Astrocyte (in vitro differentiated cells and primary cell): Measurements from ENCODE around the gene JAZF1. TPM values are rescaled to one million over a fixed set of nuclear protein-coding genes. Genes with fewer than 3 reads are reported as not detected.

Source experiments
- DNase-seq: peaks from one replicate; pipeline ENCODE4 v3.0.0-alpha.2; 2010; ENCODE audit warnings: low read depth
- FAIRE-seq: peaks from 2 replicates; lab custom pipeline; 2011; peaks lifted over from hg19 to GRCh38; lab: Jason Lieb, UNC
- H2AFZ ChIP-seq: 2 replicates; pipeline ENCODE4 v1.6.0; 2012; ENCODE audit warnings: low read depth, low read length, inconsistent platforms
- H3K27ac ChIP-seq: 2 replicates; pipeline ENCODE4 v1.5.1; 2011; ENCODE audit warnings: low read depth, low read length, inconsistent platforms
- H3K27me3 ChIP-seq: 2 replicates; pipeline ENCODE4 v1.6.0; 2011; ENCODE audit warnings: low read length, inconsistent platforms; ENCODE audit not compliant: insufficient read depth
- H3K36me3 ChIP-seq: 2 replicates; pipeline ENCODE4 v1.5.1; 2011; ENCODE audit warnings: low read length, inconsistent platforms; ENCODE audit not compliant: insufficient read depth
- H3K4me1 ChIP-seq: 2 replicates; pipeline ENCODE4 v1.5.1; 2011; ENCODE audit warnings: low read length, inconsistent platforms; ENCODE audit not compliant: insufficient read depth
- H3K4me2 ChIP-seq: 2 replicates; pipeline ENCODE4 v1.6.0; 2012; ENCODE audit warnings: low read length, inconsistent platforms
- H3K4me3 ChIP-seq: 2 replicates; pipeline ENCODE4 v1.5.1; 2011; ENCODE audit warnings: low read depth, mild to moderate bottlenecking, low read length, inconsistent platforms; ENCODE audit not compliant: insufficient read depth
- H3K79me2 ChIP-seq: 2 replicates; pipeline ENCODE4 v1.6.0; 2012; ENCODE audit warnings: mild to moderate bottlenecking, low read length, inconsistent platforms; ENCODE audit not compliant: insufficient read depth
- H3K9ac ChIP-seq: 2 replicates; pipeline ENCODE4 v1.6.0; 2012; ENCODE audit warnings: mild to moderate bottlenecking, low read length, inconsistent platforms
- H3K9me3 ChIP-seq: 2 replicates; pipeline ENCODE4 v1.5.1; 2012; ENCODE audit warnings: low read depth, mild to moderate bottlenecking, low read length, inconsistent platforms; ENCODE audit not compliant: insufficient read depth
- H4K20me1 ChIP-seq: 2 replicates; pipeline ENCODE4 v1.6.0; 2012; ENCODE audit warnings: low read length, inconsistent platforms; ENCODE audit not compliant: insufficient read depth
- H3K27ac Mint-ChIP-seq: one replicate; pipeline ENCODE4 v1.8.0; 2021; ENCODE audit warnings: mild to moderate bottlenecking, mixed read lengths; ENCODE audit not compliant: unreplicated experiment
- H3K27me3 Mint-ChIP-seq: one replicate; pipeline ENCODE4 v1.8.0; 2021; ENCODE audit warnings: low read depth, mixed read lengths; ENCODE audit not compliant: unreplicated experiment
- H3K36me3 Mint-ChIP-seq: one replicate; pipeline ENCODE4 v1.8.0; 2021; ENCODE audit warnings: low read depth, mixed read lengths; ENCODE audit not compliant: unreplicated experiment
- H3K4me1 Mint-ChIP-seq: one replicate; pipeline ENCODE4 v1.8.0; 2021; ENCODE audit warnings: low read depth, mixed read lengths; ENCODE audit not compliant: unreplicated experiment
- H3K4me3 Mint-ChIP-seq: one replicate; pipeline ENCODE4 v1.8.0; 2021; ENCODE audit warnings: mild to moderate bottlenecking, moderate library complexity, mixed read lengths; ENCODE audit not compliant: unreplicated experiment
- H3K9me3 Mint-ChIP-seq: one replicate; pipeline ENCODE4 v1.8.0; 2021; ENCODE audit warnings: mild to moderate bottlenecking, mixed read lengths; ENCODE audit not compliant: unreplicated experiment
- EZH2 ChIP-seq: IDR thresholded peaks from 2 replicates; pipeline ENCODE4 v1.6.1; 2012; ENCODE audit warnings: mild to moderate bottlenecking, low read length, inconsistent platforms; ENCODE audit not compliant: insufficient read depth
- total RNA-seq: library from RNA; stranded (reverse); gene quantifications from 2 replicates; pipeline ENCODE4 v1.2.1, GENCODE V29; 2021
- TF ChIP-seq, protein P1 (sequence below): IDR thresholded peaks from 2 replicates; pipeline ENCODE4 v1.5.1; 2011; ENCODE audit warnings: low read depth, mild to moderate bottlenecking, inconsistent platforms, low read length, moderate library complexity; ENCODE audit not compliant: insufficient read depth

The JAZF1 gene
- total RNA-seq, 1 donor from 2014 or later, result 20.1 TPM

DNA sequence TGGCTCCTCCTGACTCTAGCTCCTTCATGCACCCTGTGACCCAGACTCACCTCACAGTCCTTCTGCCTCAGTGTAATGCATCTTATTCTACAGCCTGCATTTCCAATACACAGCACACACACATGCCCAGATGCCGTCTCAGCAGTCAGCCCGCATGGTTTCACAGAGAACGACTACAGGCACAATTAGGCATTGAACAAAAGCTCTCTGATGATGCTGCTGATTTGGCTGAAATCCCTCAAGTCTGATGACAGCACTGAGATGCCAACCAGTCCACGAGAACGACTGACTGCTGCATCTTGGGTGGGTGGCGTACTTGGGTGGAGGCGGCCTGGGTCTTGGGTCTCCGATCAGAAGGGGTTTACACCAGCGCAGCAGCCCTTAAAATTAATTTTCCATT is 240.3 kb downstream of the JAZF1 start:
- Histone ChIP-seq H3K79me2 (no peaks in the 10 kb centered on the region), H3K4me3 (no peak overlapping the region), H3K36me3 (no peaks in the 10 kb centered on the region), H3K4me2 (no peak overlapping the region), H3K4me1 (no peaks in the 10 kb centered on the region), H4K20me1 (peaks cover 12% of the 10 kb centered on the region), H3K27ac (no peak overlapping the region), H3K27me3 (no peaks in the 10 kb centered on the region), H3K9me3 (no peaks in the 10 kb centered on the region), H3K9ac (no peak overlapping the region), H2AFZ (no peak overlapping the region)
- no peak for FAIRE-seq
- Mint-ChIP-seq H3K27me3 (no peaks in the 10 kb centered on the region), H3K4me1 (no peaks in the 10 kb centered on the region), H3K9me3 (no peaks in the 10 kb centered on the region), H3K4me3 (no peak overlapping the region), H3K36me3 (peaks cover 1% of the 10 kb centered on the region), H3K27ac (no peak overlapping the region)
- TF ChIP-seq, protein P1, sequence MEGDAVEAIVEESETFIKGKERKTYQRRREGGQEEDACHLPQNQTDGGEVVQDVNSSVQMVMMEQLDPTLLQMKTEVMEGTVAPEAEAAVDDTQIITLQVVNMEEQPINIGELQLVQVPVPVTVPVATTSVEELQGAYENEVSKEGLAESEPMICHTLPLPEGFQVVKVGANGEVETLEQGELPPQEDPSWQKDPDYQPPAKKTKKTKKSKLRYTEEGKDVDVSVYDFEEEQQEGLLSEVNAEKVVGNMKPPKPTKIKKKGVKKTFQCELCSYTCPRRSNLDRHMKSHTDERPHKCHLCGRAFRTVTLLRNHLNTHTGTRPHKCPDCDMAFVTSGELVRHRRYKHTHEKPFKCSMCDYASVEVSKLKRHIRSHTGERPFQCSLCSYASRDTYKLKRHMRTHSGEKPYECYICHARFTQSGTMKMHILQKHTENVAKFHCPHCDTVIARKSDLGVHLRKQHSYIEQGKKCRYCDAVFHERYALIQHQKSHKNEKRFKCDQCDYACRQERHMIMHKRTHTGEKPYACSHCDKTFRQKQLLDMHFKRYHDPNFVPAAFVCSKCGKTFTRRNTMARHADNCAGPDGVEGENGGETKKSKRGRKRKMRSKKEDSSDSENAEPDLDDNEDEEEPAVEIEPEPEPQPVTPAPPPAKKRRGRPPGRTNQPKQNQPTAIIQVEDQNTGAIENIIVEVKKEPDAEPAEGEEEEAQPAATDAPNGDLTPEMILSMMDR, result no peak
- TF ChIP-seq EZH2, result no peak
- DNase-seq, result no peak

GRCh38 chr7:27939893-27940292 is 240.7 kb downstream of the JAZF1 start:
- H3K4me1 ChIP-seq, result no peaks in the 10 kb centered on the region
- no peaks in the 10 kb centered on the region for H3K27me3 ChIP-seq
- no peak overlapping the region for H3K4me2 ChIP-seq
- no peak for FAIRE-seq
- no peak overlapping the region for H3K27ac Mint-ChIP-seq
- H2AFZ ChIP-seq, result no peak overlapping the region
- H3K4me3 Mint-ChIP-seq, result no peak overlapping the region
- H3K27me3 Mint-ChIP-seq, result no peaks in the 10 kb centered on the region
- peaks cover 12% of the 10 kb centered on the region for H4K20me1 ChIP-seq
- H3K27ac ChIP-seq, result no peak overlapping the region
- H3K9ac ChIP-seq, result no peak overlapping the region
- H3K4me1 Mint-ChIP-seq, result no peaks in the 10 kb centered on the region
- TF ChIP-seq, protein P1, result no peak
- no peak for TF ChIP-seq EZH2
- H3K36me3 Mint-ChIP-seq, result peaks cover 1% of the 10 kb centered on the region
- H3K9me3 Mint-ChIP-seq, result no peaks in the 10 kb centered on the region
- no peak for DNase-seq
- H3K79me2 ChIP-seq, result no peaks in the 10 kb centered on the region
- H3K4me3 ChIP-seq, result no peak overlapping the region
- H3K9me3 ChIP-seq, result no peaks in the 10 kb centered on the region
- H3K36me3 ChIP-seq, result no peaks in the 10 kb centered on the region

- H3K9me3 Mint-ChIP-seq, result no peaks in the 10 kb centered on the region
- no peak overlapping the region for H3K4me3 Mint-ChIP-seq
- H3K4me1 Mint-ChIP-seq, result peaks cover 5% of the 10 kb centered on the region
- H3K9me3 ChIP-seq, result no peaks in the 10 kb centered on the region
- no peak overlapping the region for H3K27ac ChIP-seq
- TF ChIP-seq, protein P1, result no peak
- no peak for TF ChIP-seq EZH2
- no peaks in the 10 kb centered on the region for H3K36me3 ChIP-seq
- H3K27me3 Mint-ChIP-seq, result no peaks in the 10 kb centered on the region
- H3K79me2 ChIP-seq, result no peaks in the 10 kb centered on the region
- DNase-seq (no peak), FAIRE-seq (no peak)
- H3K9ac ChIP-seq, result no peak overlapping the region
- H3K36me3 Mint-ChIP-seq, result no peaks in the 10 kb centered on the region
- no peak overlapping the region for H3K4me3 ChIP-seq
- H3K27me3 ChIP-seq, result no peaks in the 10 kb centered on the region
- H4K20me1 ChIP-seq, result peaks cover 11% of the 10 kb centered on the region
- no peak overlapping the region for H3K4me2 ChIP-seq
- H2AFZ ChIP-seq, result no peak overlapping the region
- no peaks in the 10 kb centered on the region for H3K4me1 ChIP-seq
- no peak overlapping the region for H3K27ac Mint-ChIP-seq
Observed at GRCh38 chr7:27936768-27937102, 243.9 kb downstream of the JAZF1 start.
